Adipocyte (in vitro differentiated cells): Measurements from ENCODE around the gene MAPT.
"Not testable (repeated sequence)": the region's sequence is repeated elsewhere in the genome, so short reads cannot be mapped to it uniquely, and the experiment has no call there.

Experiments
- DNase-seq: peaks from one replicate; pipeline ENCODE4 v3.0.0-alpha.2; 2015; ENCODE audit warnings: low read depth
- H3K27me3 ChIP-seq: replicated peaks from 2 replicates; pipeline ENCODE4 v1.7.0; 2013; ENCODE audit warnings: mild to moderate bottlenecking, low read length, moderate library complexity; ENCODE audit not compliant: control insufficient read depth, insufficient read depth
- H3K36me3 ChIP-seq: 2 replicates; pipeline ENCODE4 v1.7.0; 2013; ENCODE audit warnings: low read length, mild to moderate bottlenecking, moderate library complexity; ENCODE audit not compliant: control insufficient read depth, insufficient read depth, severe bottlenecking
- H3K4me1 ChIP-seq: 2 replicates; pipeline ENCODE4 v1.7.0; 2013; ENCODE audit warnings: mild to moderate bottlenecking, low read length, moderate library complexity; ENCODE audit not compliant: control insufficient read depth, insufficient read depth
- H3K4me3 ChIP-seq: 2 replicates; pipeline ENCODE4 v1.7.0; 2013; ENCODE audit warnings: mild to moderate bottlenecking, low read length, moderate library complexity
- H3K9ac ChIP-seq: 2 replicates; pipeline ENCODE4 v1.7.0; 2013; ENCODE audit warnings: mild to moderate bottlenecking, low read length, moderate library complexity
- H3K9me3 ChIP-seq: 2 replicates; pipeline ENCODE4 v1.7.0; 2013; ENCODE audit warnings: mild to moderate bottlenecking, low read length, moderate library complexity; ENCODE audit not compliant: control insufficient read depth

MAPT gene

GRCh38 chr17:45850011-45850410 is 44.3 kb upstream of the MAPT start:
- Histone ChIP-seq H3K27me3 (peaks cover 52% of the 10 kb centered on the region), H3K4me1 (no peaks in the 10 kb centered on the region), H3K9ac (no peak overlapping the region), H3K4me3 (no peak overlapping the region), H3K9me3 (no peaks in the 10 kb centered on the region), H3K36me3 (no peaks in the 10 kb centered on the region)
- no peak for DNase-seq

GRCh38 chr17:45850468-45850867 is 43.9 kb upstream of the MAPT start:
- H3K27me3 ChIP-seq, result peaks cover 47% of the 10 kb centered on the region
- no peak for DNase-seq
- H3K9me3 ChIP-seq, result no peaks in the 10 kb centered on the region
- H3K9ac ChIP-seq, result no peak overlapping the region
- H3K4me1 ChIP-seq, result no peaks in the 10 kb centered on the region
- no peaks in the 10 kb centered on the region for H3K36me3 ChIP-seq
- no peak overlapping the region for H3K4me3 ChIP-seq

DNA sequence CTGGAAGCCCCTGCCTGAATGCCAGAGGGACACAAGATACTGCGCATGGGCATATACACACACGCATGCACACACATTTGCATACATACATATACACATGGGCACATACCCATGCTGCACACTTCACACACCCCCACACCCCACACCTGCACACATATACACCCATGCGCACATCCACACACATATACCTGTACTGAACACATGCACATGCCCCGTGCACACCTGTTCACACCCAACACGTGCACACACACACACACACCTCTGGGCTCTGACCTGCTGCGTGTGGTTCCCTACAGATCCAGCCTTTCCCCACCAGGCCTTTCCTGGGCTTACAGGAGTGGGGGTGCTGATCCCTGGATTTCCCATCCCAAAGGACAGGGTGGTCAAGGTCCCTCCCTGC is 43.3 kb upstream of the MAPT start:
- no peaks in the 10 kb centered on the region for H3K36me3 ChIP-seq
- H3K4me1 ChIP-seq, result no peaks in the 10 kb centered on the region
- no peak for DNase-seq
- H3K27me3 ChIP-seq, result peaks cover 42% of the 10 kb centered on the region
- H3K9me3 ChIP-seq, result no peaks in the 10 kb centered on the region
- H3K4me3 ChIP-seq, result no peak overlapping the region
- H3K9ac ChIP-seq, result no peak overlapping the region

GRCh38 chr17:45851464-45851863 is 42.9 kb upstream of the MAPT start:
- no peak for DNase-seq
- no peaks in the 10 kb centered on the region for H3K9me3 ChIP-seq
- H3K9ac ChIP-seq, result no peak overlapping the region
- H3K4me1 ChIP-seq, result no peaks in the 10 kb centered on the region
- peaks cover 39% of the 10 kb centered on the region for H3K27me3 ChIP-seq
- no peak overlapping the region for H3K4me3 ChIP-seq
- no peaks in the 10 kb centered on the region for H3K36me3 ChIP-seq

DNA sequence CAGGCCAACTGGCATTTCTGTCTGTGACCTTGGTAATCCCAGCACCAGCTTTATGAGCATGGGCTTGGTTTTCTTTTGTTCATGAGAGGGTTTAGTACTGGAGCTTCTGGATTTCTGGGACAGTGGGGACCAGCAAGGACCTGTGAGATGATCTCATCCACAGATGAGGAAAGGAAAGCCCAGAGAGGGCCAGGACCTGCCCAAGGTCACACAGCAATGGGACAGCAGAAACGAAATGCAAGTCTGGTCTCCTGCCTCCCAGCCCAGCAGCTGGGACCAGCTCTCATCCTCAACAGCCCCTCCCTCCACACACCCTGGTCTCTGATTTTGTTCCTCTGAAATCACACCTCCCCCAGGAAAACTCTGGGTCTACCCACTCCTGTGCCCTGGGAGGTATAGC is 42.5 kb upstream of the MAPT start:
- Histone ChIP-seq H3K9me3 (no peaks in the 10 kb centered on the region), H3K4me1 (no peaks in the 10 kb centered on the region), H3K4me3 (no peak overlapping the region), H3K36me3 (no peaks in the 10 kb centered on the region), H3K27me3 (peaks cover 39% of the 10 kb centered on the region), H3K9ac (no peak overlapping the region)
- no peak for DNase-seq

DNA sequence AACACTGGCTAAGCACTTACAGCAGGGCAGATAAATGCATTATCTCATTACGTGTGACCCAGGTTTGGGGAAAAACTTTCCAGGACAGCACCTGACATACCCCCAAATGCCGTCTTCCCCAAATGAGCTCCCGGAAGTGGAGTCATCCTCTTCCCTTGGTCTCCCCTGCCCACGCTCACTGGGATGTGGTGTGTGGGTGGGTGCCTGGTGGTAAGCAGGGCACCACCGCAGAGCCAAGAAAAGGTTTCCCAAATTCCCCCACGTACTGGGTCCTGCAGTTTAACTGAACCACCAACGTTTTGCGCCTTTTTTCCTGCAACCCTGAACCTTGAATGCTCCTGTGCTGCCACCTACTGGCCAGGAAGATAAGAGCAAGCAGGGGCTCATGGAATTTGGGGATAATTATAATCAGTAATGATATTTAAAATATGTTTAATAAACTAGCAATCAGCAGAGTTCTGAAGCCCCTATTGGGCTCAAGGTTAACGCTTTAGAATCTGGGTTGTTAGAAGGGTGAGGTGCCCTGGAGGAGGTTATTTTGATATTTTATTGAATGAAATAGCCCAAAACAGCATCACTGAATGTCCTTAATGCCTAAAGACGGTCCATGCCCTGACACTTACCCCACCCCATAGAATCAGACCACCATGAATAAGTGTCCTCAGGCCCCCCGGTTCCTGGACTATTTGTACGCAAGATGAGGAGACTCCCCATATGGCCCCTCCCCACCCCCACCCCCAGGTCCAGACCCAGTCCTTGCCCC is 41.6 kb upstream of the MAPT start:
- no peaks in the 10 kb centered on the region for H3K9me3 ChIP-seq
- no peaks in the 10 kb centered on the region for H3K4me1 ChIP-seq
- H3K27me3 ChIP-seq, result peaks cover 39% of the 10 kb centered on the region
- peak; percentile 80 for DNase-seq
- H3K9ac ChIP-seq, result no peak overlapping the region
- H3K36me3 ChIP-seq, result no peaks in the 10 kb centered on the region
- no peak overlapping the region for H3K4me3 ChIP-seq

DNA sequence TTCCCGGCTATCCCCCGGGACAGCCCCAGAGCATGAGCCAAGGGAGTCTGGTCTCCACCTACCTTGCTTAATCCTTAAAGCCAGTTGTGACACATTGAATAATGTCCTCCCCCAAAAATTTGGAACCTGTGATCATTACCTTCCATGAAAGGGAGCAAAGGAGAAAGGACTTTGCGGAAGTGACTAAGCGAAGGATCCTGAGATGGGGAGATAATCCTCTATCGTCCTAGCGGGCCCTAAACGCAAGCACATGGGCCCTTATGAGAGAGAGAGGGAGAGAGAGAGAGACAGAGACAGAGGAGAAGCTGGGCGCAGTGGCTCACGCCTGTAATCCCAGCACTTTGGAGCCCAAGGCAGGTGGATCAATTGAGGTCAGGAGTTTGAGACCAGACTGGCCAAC is 40.1 kb upstream of the MAPT start:
- Histone ChIP-seq H3K36me3 (no peaks in the 10 kb centered on the region), H3K9me3 (no peaks in the 10 kb centered on the region), H3K27me3 (peaks cover 33% of the 10 kb centered on the region), H3K4me3 (no peak overlapping the region), H3K9ac (no peak overlapping the region), H3K4me1 (peaks cover 5% of the 10 kb centered on the region)
- no peak for DNase-seq

DNA sequence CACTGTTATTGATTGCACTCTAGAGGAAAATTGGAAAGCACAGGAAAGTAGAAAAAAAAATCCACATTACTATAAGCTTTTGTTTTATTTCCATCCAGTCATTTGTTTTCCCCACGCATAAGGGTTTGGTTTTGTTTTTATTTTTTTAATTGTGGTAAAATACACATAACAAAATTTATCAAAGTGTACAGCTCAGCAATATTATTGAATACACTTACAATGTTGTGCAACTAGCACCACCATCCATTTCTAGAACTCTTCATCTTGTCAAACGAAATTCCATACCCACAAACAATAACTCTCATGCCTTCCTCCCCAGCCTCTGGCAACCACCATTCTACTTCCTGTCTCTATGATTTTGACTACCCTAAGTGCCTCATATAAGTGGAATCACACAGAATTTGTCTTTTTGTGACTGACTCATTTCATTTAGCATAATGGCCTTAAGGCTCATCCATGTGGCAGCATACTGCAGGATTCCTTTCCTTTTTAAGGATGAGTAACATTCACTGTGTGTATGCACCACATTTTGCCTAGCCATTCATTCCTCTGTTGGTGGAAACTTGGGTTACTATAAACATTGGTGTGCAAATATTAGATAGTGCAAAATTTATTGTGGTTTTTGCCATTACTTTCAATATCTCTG is 38.5 kb upstream of the MAPT start:
- Histone ChIP-seq H3K9ac (no peak overlapping the region), H3K4me1 (peaks cover 5% of the 10 kb centered on the region), H3K36me3 (no peaks in the 10 kb centered on the region), H3K27me3 (peaks cover 42% of the 10 kb centered on the region), H3K4me3 (no peak overlapping the region), H3K9me3 (no peaks in the 10 kb centered on the region)
- no peak for DNase-seq

DNA sequence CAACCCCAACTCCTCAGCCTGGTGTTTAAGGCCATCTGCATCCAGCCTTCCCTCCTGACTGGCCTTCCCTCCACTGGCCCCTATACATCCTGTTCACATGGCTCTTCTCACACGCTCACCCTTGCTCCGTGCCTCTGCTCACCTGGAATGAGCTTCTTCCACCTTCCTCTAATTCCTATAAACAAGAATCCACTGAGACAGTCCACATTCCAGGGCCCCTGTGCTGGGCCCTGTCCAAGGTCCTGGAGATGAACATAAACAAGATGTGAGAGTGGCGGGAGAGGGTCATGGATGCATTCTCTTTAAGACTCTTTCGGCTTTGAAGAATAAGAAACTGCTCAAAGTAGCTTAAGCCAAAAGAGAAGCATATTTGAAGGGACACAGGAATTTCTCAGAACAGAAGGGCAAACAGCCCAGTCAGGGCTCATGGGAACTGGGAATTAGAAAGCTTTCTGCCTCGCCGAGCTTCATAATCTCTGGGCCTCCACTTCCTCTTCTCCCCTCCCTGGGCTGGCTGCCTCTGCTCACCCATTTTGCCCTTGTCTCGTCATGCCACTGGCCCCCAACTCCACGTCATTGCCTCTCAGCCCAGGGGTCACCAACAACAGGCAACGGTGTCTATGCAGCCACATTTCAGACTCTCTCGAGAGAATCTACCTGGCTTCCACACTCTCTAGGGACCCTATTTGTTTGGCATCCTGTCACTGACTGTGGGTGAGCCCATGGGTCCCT is 36.2 kb upstream of the MAPT start:
- peak; percentile 58 for DNase-seq
- peaks cover 35% of the 10 kb centered on the region for H3K27me3 ChIP-seq
- H3K4me1 ChIP-seq, result peaks cover 5% of the 10 kb centered on the region
- no peak overlapping the region for H3K4me3 ChIP-seq
- no peaks in the 10 kb centered on the region for H3K36me3 ChIP-seq
- H3K9ac ChIP-seq, result no peak overlapping the region
- no peaks in the 10 kb centered on the region for H3K9me3 ChIP-seq

GRCh38 chr17:45861165-45861564 is 33.2 kb upstream of the MAPT start:
- Histone ChIP-seq H3K27me3 (peaks cover 45% of the 10 kb centered on the region), H3K9me3 (no peaks in the 10 kb centered on the region), H3K4me3 (no peak overlapping the region), H3K4me1 (peaks cover 5% of the 10 kb centered on the region), H3K36me3 (no peaks in the 10 kb centered on the region), H3K9ac (no peak overlapping the region)
- no peak for DNase-seq

DNA sequence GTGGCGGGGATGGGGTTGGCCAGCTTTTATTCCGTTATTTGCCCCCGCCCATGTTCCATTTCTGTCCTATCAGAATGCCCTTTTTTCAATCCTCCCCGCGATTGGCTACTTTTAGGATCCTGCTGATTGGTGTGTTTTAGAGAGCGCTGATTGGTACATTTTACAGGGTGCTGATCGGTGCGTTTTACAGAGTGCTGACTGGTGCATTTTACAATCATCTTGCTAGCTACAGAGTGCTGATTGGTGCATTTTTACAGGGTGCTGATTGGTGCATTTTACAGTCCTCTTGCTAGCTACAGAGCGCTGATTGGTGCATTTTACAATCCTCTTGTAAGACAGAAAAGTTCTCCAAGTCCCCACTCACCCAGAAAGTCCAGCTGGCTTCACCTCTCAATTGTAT is 32.2 kb upstream of the MAPT start:
- not testable (repeated sequence) for H3K36me3 ChIP-seq, H3K9me3 ChIP-seq, H3K9ac ChIP-seq, DNase-seq, H3K4me3 ChIP-seq, H3K4me1 ChIP-seq
- H3K27me3 ChIP-seq, result peaks cover 45% of the 10 kb centered on the region
